AG09309 (cell line): ENCODE measurements around the gene THOC3.
"Not testable (repeated sequence)": the region's sequence is repeated elsewhere in the genome, so short reads cannot be mapped to it uniquely, and the experiment has no call there.

Experiments used
- DNase-seq: peaks from one replicate; pipeline ENCODE4 v3.0.0-alpha.2; 2010; ENCODE audit warnings: low read depth
- H3K4me3 ChIP-seq: 2 replicates; pipeline ENCODE4 v1.5.1; 2011; ENCODE audit warnings: mild to moderate bottlenecking, low read depth, low read length, moderate library complexity; ENCODE audit not compliant: control insufficient read depth

The THOC3 gene

DNA sequence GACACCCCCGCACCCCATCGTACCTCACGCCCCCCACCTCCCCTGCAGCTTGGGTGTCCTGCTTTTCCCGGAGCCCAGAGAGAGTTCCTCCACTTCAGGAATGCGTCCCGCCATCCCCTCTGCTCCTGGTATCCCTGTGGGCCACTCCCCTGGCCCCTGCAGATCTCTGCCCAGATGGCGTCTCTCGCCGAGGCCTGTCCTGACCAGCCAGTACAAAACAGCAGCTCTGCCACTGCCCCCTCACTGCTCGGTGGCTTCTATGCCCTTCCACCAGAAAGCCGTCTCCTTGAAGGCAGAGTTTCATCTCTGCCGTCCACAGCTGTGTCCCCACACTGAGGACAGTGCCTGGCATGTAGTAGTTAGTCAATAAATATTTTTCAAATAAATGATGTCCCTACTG lies 58.0 kb downstream of the THOC3 start:
- not testable (repeated sequence) for DNase-seq

More for the DNA sequence above, 58.0 kb downstream of the THOC3 start:
- not testable (repeated sequence) for H3K4me3 ChIP-seq
